Ascending aorta (tissue), 2 donors: ENCODE measurements around the gene CPA3. TPM values are rescaled to one million over a fixed set of nuclear protein-coding genes. Genes with fewer than 3 reads are reported as not detected.

Source experiments
- DNase-seq, 2 donors: peaks; one replicate each; pipeline ENCODE4 v3.0.0-alpha.2; 2019; ENCODE audit warnings: low spot score in 2 of 2
- H3K27ac ChIP-seq, 2 donors: fragments of 200-600 bp; sonication (generic); one replicate each; pipeline ENCODE4 v1.5.1; 2016 to 2017; ENCODE audit warnings: mild to moderate bottlenecking in 1 of 2
- H3K27me3 ChIP-seq: fragments of 200-600 bp; sonication (generic); one replicate; pipeline ENCODE4 v1.5.1; 2017
- H3K36me3 ChIP-seq, 2 donors: fragments of 200-600 bp; sonication (generic); one replicate each; pipeline ENCODE4 v1.5.1; 2016
- H3K4me1 ChIP-seq, 2 donors: fragments of 200-600 bp; sonication (generic); one replicate each; pipeline ENCODE4 v1.5.1; 2016 to 2017; ENCODE audit warnings: mild to moderate bottlenecking in 1 of 2
- H3K4me3 ChIP-seq, 2 donors: fragments of 200-600 bp; sonication (generic); one replicate each; pipeline ENCODE4 v1.5.1; 2016 to 2017; ENCODE audit warnings: mild to moderate bottlenecking in 1 of 2
- H3K9me3 ChIP-seq, 2 donors: fragments of 200-600 bp; sonication (generic); one replicate each; pipeline ENCODE4 v1.5.1; 2016
- CTCF ChIP-seq, 3 experiments: fragments of 200-600 bp in 2 of 3; fragments of 450-650 bp in 1 of 3; sonication (generic) in 2 of 3; IDR thresholded peaks; one replicate each; pipeline ENCODE4 v1.5.1; 2016 to 2019; ENCODE audit warnings: antibody characterized with exemption in 3 of 3, mild to moderate bottlenecking in 1 of 3, moderate library complexity in 1 of 3
- intact Hi-C: fragments of 100-400 bp; cut with DNase I; formaldehyde crosslinking; loops from one replicate; pipeline ENCODE4 v1.15.1; 2023
- total RNA-seq: library from RNA; depleted of rRNA; stranded (reverse); fragments of >200 nt; gene quantifications from one replicate; pipeline ENCODE4 v1.1.0, GENCODE V29; 2016

Gene CPA3
- total RNA-seq, 1 donor from 2014 or later: not detected

- H3K9me3 ChIP-seq: no peaks in the 10 kb centered on the region
- DNase-seq: no peak
- TF ChIP-seq CTCF (IDR thresholded peaks at IDR 0.05): no peak
- no peaks in the 10 kb centered on the region for H3K27me3 ChIP-seq
- H3K36me3 ChIP-seq: no peaks in the 10 kb centered on the region
- no peaks in the 10 kb centered on the region for H3K4me1 ChIP-seq
- H3K27ac ChIP-seq: no peak overlapping the region
- intact Hi-C loops: no loop called here
- no peak overlapping the region for H3K4me3 ChIP-seq
Observed at GRCh38 chr3:148903022-148903442, 37.9 kb downstream of the CPA3 start.

GRCh38 chr3:148903941-148904340, 38.8 kb downstream of the CPA3 start:
- Histone ChIP-seq H3K36me3 (no peaks in the 10 kb centered on the region), H3K27ac (no peak overlapping the region), H3K4me3 (no peak overlapping the region), H3K9me3 (no peaks in the 10 kb centered on the region), H3K27me3 (no peaks in the 10 kb centered on the region), H3K4me1 (no peaks in the 10 kb centered on the region)
- TF ChIP-seq CTCF (IDR thresholded peaks at IDR 0.05): no peak
- no peak for DNase-seq
- intact Hi-C loops: no loop called here

- no peaks in the 10 kb centered on the region for H3K27me3 ChIP-seq
- TF ChIP-seq CTCF (IDR thresholded peaks at IDR 0.05): no peak
- intact Hi-C loops: no loop called here
Observed at GRCh38 chr3:148906667-148907066, 41.6 kb downstream of the CPA3 start.

GRCh38 chr3:148911173-148911572, 46.1 kb downstream of the CPA3 start:
- Histone ChIP-seq H3K27me3 (no peaks in the 10 kb centered on the region), H3K9me3 (no peaks in the 10 kb centered on the region), H3K4me1 (no peaks in the 10 kb centered on the region), H3K4me3 (no peak overlapping the region), H3K27ac (no peak overlapping the region), H3K36me3 (no peaks in the 10 kb centered on the region)
- no peak for TF ChIP-seq CTCF (IDR thresholded peaks at IDR 0.05)
- intact Hi-C loops: no loop called here
- no peak for DNase-seq

More at GRCh38 chr3:148906667-148907066, 41.6 kb downstream of the CPA3 start:
- Histone ChIP-seq H3K36me3 (no peaks in the 10 kb centered on the region), H3K27ac (no peak overlapping the region), H3K4me1 (no peaks in the 10 kb centered on the region), H3K9me3 (no peaks in the 10 kb centered on the region), H3K4me3 (no peak overlapping the region)
- no peak for DNase-seq

GRCh38 chr3:148911592-148911991, 46.5 kb downstream of the CPA3 start:
- Histone ChIP-seq H3K36me3 (no peaks in the 10 kb centered on the region), H3K27ac (no peak overlapping the region), H3K4me1 (no peaks in the 10 kb centered on the region), H3K27me3 (no peaks in the 10 kb centered on the region), H3K9me3 (no peaks in the 10 kb centered on the region), H3K4me3 (no peak overlapping the region)
- intact Hi-C loops: no loop called here
- TF ChIP-seq CTCF (IDR thresholded peaks at IDR 0.05): no peak
- no peak for DNase-seq
